Calu3 (cell line): ENCODE results near the gene HSPH1. TPM values are rescaled to one million over a fixed set of nuclear protein-coding genes. Genes with fewer than 3 reads are reported as not detected.

ENCODE experiments used
- BruUV-seq: library from RNA; stranded (reverse); fragments of 400-500 nt; replicated peaks from 2 replicates; lab custom pipeline; 2021; lab: Mats Ljungman, UMichigan
- CTCF ChIA-PET: fragments of 300-600 bp; sonication (Branson Sonifier 250); formaldehyde crosslinking; loops from one replicate; lab custom pipeline; 2022; ENCODE audit warnings: antibody characterized with exemption; lab: Charles Lee
- DNase-seq: peaks from one replicate; pipeline ENCODE4 v3.0.0; 2022
- H3K27ac Mint-ChIP-seq: one replicate; pipeline ENCODE4 v1.8.0; 2022; ENCODE audit warnings: mixed read lengths; ENCODE audit not compliant: unreplicated experiment
- H3K27me3 Mint-ChIP-seq: one replicate; pipeline ENCODE4 v1.8.0; 2022; ENCODE audit warnings: mixed read lengths; ENCODE audit not compliant: unreplicated experiment
- H3K36me3 Mint-ChIP-seq: one replicate; pipeline ENCODE4 v1.8.0; 2022; ENCODE audit warnings: mild to moderate bottlenecking, moderate library complexity, mixed read lengths; ENCODE audit not compliant: insufficient read depth, unreplicated experiment
- H3K4me1 Mint-ChIP-seq: one replicate; pipeline ENCODE4 v1.8.0; 2022; ENCODE audit warnings: mild to moderate bottlenecking, low read depth, mixed read lengths; ENCODE audit not compliant: unreplicated experiment
- H3K4me3 Mint-ChIP-seq: one replicate; pipeline ENCODE4 v1.8.0; 2022; ENCODE audit warnings: mild to moderate bottlenecking, low read depth, moderate library complexity, mixed read lengths; ENCODE audit not compliant: unreplicated experiment
- H3K9me3 Mint-ChIP-seq: one replicate; pipeline ENCODE4 v1.8.0; 2022; ENCODE audit warnings: low read depth, mixed read lengths; ENCODE audit not compliant: unreplicated experiment
- CTCF ChIP-seq: fragments of 200-600 bp; IDR thresholded peaks from one replicate; pipeline ENCODE4 v1.8.0; 2022; ENCODE audit warnings: antibody characterized with exemption; ENCODE audit not compliant: unreplicated experiment
- intact Hi-C: fragments of 100-400 bp; cut with micrococcal nuclease; formaldehyde crosslinking; loops from one replicate; pipeline ENCODE4 v1.10.0; 2022; ENCODE audit not compliant: unreplicated experiment
- total RNA-seq: library from RNA; stranded (reverse); gene quantifications from 2 replicates; pipeline ENCODE4 v1.2.3, GENCODE V29; 2022

Gene HSPH1
- total RNA-seq, 1 experiment from 2014 or later = 216 TPM

- BruUV-seq = no TSS peak
- H3K27me3 Mint-ChIP-seq = peaks cover 23% of the 10 kb centered on the region
- no peaks in the 10 kb centered on the region for H3K36me3 Mint-ChIP-seq
- H3K4me1 Mint-ChIP-seq = no peaks in the 10 kb centered on the region
- no peak overlapping the region for H3K4me3 Mint-ChIP-seq
- no peak overlapping the region for H3K27ac Mint-ChIP-seq
- intact Hi-C loops = no loop called here
- no peak for TF ChIP-seq CTCF
- peak; percentile 30 for DNase-seq
- CTCF ChIA-PET = no interaction called here
- peaks cover 2% of the 10 kb centered on the region for H3K9me3 Mint-ChIP-seq
Measured at GRCh38 chr13:31096654-31097302, 64.9 kb downstream of the HSPH1 start.

- Mint-ChIP-seq H3K27me3 (peaks cover under 1% of the 10 kb centered on the region), H3K27ac (no peak overlapping the region), H3K4me1 (no peaks in the 10 kb centered on the region), H3K9me3 (peaks cover 2% of the 10 kb centered on the region), H3K36me3 (no peaks in the 10 kb centered on the region), H3K4me3 (no peak overlapping the region)
- BruUV-seq = no TSS peak
- CTCF ChIA-PET = no interaction called here
- no peak for DNase-seq
- intact Hi-C loops = no loop called here
- no peak for TF ChIP-seq CTCF
Measured at GRCh38 chr13:31094331-31095015, 67.2 kb downstream of the HSPH1 start.

- H3K4me1 Mint-ChIP-seq = no peaks in the 10 kb centered on the region
- H3K9me3 Mint-ChIP-seq = no peaks in the 10 kb centered on the region
- DNase-seq = no peak
- intact Hi-C loops = no loop called here
- CTCF ChIA-PET = no interaction called here
- no peak overlapping the region for H3K27ac Mint-ChIP-seq
- H3K36me3 Mint-ChIP-seq = no peaks in the 10 kb centered on the region
- no peaks in the 10 kb centered on the region for H3K27me3 Mint-ChIP-seq
- no peak for TF ChIP-seq CTCF
- BruUV-seq = no TSS peak
- no peak overlapping the region for H3K4me3 Mint-ChIP-seq
Measured at GRCh38 chr13:31093145-31093885, 68.4 kb downstream of the HSPH1 start.

- Mint-ChIP-seq H3K9me3 (no peaks in the 10 kb centered on the region), H3K4me3 (no peak overlapping the region), H3K36me3 (no peaks in the 10 kb centered on the region), H3K4me1 (no peaks in the 10 kb centered on the region), H3K27me3 (peaks cover 1% of the 10 kb centered on the region), H3K27ac (no peak overlapping the region)
- intact Hi-C loops = no loop called here
- no peak for DNase-seq
- CTCF ChIA-PET = no interaction called here
- no peak for TF ChIP-seq CTCF
- BruUV-seq = no TSS peak
Measured at GRCh38 chr13:31092646-31093045, 69.1 kb downstream of the HSPH1 start.
